GM19193 (cell line): ENCODE results near the gene PRDM10.

Source experiments
- POLR2A ChIP-seq: IDR thresholded peaks from 4 replicates; pipeline ENCODE4 v1.6.1; 2011; ENCODE audit not compliant: insufficient read depth, insufficient read length; ENCODE audit errors: extremely low read depth

Gene PRDM10

DNA sequence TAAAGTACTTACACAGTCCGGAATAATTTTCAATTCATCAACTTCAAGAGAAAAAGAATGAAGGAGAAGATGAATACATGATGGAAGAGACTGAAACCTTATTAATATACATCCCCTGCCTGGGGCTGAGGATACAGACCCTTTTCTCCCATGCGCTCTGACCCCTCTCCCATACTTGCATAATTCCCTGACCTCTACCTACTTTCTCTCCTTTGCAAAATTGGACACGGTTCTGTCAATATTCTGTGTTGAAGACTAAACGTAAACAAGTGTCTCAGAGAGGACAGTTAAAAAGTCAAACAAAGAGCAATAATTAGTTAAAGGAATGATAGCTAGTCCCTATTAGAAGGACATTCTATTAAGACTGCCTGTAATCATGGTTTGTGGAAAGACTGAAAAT is 7.5 kb downstream of the PRDM10 start:
- no peak for TF ChIP-seq POLR2A

DNA sequence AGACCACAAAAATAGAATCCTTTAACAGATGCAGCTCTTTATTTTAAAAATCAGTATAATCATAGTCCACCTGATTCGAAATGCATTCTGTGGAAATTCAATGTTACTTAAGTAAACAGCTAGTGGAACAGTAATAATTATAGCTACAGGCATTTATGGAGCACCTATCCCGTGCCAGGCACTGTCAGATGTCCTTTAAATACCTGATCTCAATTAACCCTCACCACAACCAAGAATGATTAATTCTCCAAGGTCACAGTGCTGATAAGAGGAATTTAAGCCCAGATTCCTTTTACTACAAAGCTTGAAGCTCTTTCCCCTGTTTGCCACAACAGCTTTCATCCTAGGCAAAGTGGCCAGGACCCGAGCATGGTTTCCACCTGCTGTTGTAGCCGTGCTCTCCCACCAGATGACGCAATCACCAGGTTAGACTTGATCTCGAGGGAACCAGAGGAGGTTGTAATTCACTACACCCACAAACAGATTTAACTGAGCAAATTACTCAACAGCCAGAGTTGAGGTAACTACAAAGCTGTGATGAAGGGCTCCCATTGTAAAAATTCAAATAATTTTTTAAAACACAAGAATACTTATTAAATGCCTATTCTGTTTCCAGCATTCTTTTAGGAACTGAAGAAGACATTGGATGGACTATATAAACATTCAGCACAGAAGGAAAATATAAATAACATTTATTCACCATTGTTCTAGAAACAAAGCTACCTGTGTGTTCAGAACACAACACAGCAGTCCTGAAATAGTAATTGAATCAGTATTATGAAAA is 10.3 kb downstream of the PRDM10 start:
- TF ChIP-seq POLR2A = no peak

DNA sequence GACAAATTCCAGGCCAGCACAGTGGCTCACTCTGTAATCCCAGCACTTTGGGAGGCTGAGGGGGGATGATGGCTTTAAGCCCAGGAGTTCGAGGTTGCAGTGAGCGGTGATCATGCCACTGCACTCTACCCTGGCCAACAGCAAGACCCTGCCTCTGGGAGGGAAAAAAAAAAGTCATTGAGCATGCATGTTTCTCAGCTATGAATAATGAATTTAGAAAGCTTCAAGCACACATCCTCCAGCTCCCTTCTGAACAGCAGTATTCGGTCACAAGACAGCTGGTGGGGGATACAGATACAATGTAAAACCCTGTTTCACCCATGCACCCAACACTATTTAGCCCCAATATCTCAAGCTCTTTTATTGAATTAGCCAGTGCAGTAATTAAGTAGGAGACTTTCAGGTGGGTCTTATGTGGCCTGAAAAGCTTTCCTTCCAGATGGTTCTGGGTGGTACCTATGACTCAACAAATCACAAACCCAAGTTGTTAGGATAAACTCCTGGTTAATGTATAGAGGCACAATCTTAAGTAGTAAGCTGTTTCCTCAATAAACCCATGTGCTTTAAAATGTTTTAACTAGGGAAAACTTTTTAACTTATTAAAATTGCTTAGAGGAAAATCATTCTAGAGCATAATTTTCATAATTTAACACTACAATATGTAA is 13.4 kb downstream of the PRDM10 start:
- no peak for TF ChIP-seq POLR2A

DNA sequence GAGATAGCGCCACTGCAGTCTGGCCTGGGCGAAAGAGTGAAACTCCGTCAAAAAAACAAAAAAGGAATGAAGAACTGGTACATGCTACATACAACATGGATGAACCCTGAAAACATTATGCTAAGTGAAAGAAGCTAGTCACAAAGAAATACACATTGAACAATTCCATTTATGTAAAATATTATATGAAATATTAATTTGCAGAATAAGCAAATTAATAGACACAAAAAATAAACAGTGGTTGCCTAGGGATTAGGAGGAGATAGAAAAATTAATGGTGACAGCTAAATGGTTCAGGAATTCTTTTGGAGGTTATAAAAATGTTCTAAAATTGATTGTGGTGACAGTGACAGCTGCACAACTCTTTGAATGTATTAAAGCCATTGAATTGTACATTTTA is 14.7 kb downstream of the PRDM10 start:
- TF ChIP-seq POLR2A = no peak

DNA sequence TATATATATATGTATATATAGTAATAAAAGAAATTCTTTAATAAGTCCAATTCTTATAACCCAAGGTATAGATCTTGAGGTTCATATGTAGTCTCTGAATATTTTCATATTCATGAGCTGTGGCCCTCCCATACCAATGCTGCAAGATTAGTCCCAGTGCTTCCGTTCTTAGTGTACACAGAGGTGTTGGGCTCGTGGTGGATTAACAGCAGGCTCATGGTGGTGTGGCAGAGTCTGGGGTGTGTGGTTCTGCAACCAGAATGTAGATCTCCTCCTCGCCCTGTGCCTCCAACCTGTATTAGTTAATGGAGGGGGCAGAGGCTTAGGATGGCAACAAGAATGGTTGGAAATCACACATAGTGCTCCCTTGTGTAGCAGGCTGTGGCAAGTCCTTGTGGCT is 16.8 kb downstream of the PRDM10 start:
- TF ChIP-seq POLR2A = no peak

DNA sequence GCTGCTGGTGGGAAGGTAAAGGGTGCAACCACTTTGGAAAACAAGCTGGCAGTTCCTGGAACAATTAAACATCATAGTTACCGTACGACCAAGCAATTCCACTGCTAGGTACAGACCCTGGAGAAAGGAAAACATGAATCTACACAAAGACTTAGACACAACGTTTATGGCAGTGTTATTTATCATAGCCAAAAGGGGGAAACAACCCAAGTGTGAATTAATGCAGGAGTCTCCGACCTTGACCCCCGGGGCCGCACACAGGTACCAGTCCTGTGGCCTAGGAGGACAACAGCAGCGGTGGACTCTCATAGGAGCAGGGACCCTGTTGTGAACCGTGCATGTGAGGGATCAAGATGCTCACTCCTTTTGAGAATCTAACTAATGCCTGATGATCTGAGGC is 22.5 kb downstream of the PRDM10 start:
- no peak for TF ChIP-seq POLR2A

DNA sequence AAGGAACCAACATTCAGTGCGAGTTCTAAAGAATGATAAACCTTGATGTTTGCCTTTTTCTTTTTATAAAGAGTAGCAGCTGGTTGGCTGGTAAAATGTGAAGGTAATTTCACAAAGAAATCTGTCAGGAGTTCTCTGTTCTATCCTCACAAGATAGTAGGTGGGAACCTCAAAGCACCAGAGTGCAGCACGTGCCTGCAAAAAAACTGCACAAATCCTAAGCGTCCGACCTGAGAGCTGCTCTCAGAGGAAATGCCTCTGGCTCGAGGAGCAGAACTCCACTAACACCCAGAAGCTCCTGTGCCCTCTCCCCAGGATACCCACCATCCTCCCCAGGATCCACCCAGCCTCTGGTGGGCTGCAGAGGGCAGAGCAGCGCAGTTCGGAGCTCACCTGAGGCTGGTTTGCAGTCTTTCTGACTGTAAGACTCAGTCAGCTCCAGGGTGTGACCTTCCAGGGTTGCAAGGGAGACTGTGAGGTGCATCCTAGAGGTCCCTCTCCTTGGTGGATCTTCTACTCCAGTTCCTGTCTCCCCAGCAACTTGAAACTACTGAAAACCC is 23.5 kb downstream of the PRDM10 start:
- no peak for TF ChIP-seq POLR2A

DNA sequence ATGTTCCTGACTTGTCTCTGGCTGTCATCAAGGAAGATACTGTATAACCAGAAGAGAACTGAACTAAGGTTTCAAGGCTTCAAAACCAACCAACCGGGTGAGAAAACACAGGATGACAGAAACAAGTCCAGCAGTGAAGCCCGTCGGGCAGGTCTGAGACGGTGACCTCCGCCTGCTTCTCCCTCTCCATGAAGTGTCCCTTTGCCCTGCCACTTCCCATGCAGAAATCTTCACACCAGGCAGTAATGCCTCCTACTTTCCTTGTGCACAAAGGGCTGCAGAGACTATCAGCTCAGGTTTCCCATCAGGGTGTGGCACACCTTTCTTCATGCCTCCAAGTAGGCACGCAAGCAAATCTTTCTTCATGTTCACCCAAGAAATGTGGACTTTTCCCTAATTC is 24.2 kb downstream of the PRDM10 start:
- TF ChIP-seq POLR2A = no peak

DNA sequence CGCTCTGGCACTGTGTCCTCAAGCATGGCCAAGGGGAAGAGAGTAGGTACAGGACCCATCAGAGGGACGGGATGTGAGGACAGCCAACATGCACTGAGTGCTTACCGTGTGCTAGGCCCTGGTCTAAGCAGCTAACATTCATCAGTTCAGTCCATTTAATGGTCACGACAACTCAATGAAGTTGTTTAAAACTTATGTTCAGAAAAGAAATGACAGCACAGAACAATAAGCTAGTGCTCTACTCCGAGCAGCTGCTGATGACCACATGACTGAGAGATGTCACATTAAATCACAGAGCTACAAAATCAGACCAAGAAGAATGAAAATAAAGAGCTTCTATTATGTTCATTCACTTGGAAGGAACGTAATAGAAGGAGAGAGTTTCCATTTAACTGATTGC is 26.3 kb downstream of the PRDM10 start:
- no peak for TF ChIP-seq POLR2A

DNA sequence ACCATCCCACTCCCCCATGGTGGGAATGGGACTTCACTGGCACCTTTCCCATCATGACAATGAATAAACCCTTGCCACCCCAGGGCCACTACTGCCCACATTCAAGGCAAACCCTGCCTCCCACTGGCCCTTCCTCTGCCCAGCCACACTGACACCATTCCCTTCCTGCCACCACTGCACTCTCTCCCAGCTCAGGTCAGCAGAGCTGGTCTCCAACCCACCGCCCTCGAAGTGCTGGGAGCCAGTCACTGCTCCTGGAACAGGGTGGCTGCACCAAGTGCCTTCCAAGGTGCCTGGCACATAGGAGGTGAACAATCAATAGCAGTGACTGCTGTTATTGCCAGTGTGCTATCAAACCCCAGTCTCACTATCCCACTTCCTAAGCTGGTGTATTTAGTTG is 27.1 kb downstream of the PRDM10 start:
- no peak for TF ChIP-seq POLR2A

DNA sequence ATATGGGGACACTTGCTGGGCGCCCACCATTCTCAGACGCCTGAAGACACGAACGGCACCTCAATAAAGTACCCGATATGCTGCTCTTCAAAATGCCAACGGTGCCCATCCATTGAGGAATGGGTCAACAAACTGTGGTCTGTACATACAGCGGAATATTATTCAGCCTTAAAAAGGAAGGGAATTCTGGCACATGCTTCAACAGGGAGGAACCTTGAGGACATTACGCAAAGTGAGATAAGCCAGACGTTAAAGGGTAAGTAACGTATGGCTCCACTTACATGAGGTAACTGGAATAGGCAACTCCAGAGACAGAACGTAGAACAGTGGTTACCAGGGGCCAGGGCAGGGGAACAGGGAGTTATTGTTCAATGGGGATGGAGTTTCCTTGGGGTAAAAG is 28.0 kb downstream of the PRDM10 start:
- TF ChIP-seq POLR2A = no peak

DNA sequence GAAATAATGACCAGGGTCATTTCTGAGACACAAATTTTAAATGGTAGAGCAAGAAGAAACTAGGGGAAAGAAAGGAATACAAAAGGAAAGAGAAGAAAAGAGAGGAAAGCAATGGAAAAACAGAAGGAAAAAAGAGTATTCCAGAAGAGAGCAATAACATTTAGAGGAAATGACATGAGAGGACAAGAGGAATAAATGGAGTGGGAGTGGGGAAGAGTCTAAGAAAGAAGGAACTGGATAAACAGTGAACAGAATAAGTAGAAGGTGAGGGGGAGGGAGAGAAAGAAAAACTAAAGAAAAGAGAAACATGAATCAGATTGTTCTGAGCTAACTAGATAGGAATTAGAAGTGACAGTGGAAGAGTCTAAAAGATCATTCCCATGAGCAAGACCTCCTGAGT is 28.4 kb downstream of the PRDM10 start:
- TF ChIP-seq POLR2A = no peak

DNA sequence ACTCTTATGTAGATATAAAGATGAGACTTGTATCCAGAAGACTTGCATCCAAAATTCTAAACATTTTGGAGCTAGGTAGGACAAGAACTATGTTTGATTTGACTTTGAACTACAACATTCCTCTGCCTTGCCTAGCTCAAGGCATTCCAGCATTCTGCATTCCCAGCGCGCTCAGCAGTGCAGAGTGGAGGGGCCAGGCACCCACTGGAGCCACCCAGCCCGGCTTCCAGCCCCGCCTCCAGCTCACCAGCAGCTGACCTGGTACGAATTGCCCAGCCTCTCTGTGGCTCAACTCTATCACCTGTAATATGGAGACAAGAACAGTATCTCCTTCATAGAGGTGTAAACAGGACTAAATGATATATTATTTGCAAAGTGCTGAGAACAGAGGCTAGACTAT is 28.8 kb downstream of the PRDM10 start:
- TF ChIP-seq POLR2A = no peak

DNA sequence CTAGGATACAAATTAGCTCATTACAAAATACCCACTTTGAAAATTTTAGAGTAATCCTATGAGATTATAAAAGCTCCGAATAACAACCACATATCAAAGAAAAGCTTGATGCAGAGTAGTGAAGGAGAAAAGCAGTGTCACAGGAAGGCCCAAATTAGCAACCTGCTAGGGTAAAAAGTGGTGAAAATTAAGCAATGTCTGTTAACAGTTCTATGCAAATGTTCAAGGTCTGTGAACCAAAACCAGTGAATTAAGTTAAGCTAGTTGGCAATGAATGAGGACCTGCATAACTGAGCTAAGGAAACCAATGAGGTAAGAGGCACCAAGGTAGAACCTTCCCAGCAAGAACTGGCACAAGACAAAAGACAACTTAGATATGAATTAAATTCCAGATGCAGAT is 29.6 kb downstream of the PRDM10 start:
- TF ChIP-seq POLR2A = no peak

DNA sequence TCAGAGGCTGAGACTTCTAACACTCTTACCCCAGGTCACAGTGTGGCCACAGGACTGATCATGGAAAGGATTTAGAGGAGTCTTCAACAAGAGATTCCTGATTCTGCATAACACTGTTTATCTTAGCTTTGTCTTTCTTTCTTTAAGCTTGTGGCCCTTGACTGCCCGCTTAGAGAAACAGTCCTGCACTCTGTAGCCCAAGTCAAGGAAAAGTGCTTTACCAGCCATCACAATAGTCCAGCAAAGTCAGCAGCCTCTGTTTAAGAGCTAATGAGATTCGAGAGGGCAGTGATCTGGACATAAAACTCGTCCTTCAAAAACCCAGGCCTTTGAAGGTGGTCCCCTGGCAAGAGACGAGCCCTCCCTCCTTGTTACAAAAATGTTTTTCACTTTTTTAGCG is 30.0 kb downstream of the PRDM10 start:
- TF ChIP-seq POLR2A = no peak

DNA sequence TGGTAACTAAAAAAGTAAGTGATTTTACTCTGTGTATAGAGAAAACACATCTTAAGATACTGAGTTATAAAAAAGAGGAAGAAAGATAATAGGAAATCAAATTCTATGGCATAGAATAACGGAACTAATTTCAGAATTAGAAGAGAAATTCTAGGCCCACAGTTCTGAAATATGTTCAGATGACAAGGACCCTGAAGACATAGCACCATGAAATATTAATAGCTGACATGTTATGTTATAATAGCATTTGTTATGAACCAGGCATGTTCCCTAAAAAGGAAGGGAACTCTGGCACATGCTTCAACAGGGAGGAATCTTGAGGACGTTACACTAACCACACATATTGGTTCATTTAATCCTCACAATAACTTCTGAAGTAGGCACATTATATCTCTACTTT is 32.7 kb downstream of the PRDM10 start:
- no peak for TF ChIP-seq POLR2A
